NCI-H2227 (cell line): Measurements from ENCODE around the gene PCBP3.

ENCODE experiments used
- DNase-seq: peaks from one replicate; lab custom pipeline; 2025; ENCODE audit not compliant: unreplicated experiment; lab: John Stamatoyannopoulos, UW

PCBP3 gene

GRCh38 chr21:45856442-45856841 lies 212.9 kb downstream of the PCBP3 start:
- DNase-seq, result no peak

- no peak for DNase-seq
These were observed 213.4 kb downstream of the PCBP3 start for GRCh38 chr21:45856906-45857305.

GRCh38 chr21:45857761-45858160 lies 214.2 kb downstream of the PCBP3 start:
- DNase-seq, result no peak

- DNase-seq, result no peak
These were observed 214.7 kb downstream of the PCBP3 start for GRCh38 chr21:45858180-45858579.

- DNase-seq, result no peak
These were observed 215.7 kb downstream of the PCBP3 start for GRCh38 chr21:45859041-45859761.

GRCh38 chr21:45859762-45860357 lies 216.3 kb downstream of the PCBP3 start:
- no peak for DNase-seq

- no peak for DNase-seq
These were observed 217.1 kb downstream of the PCBP3 start for GRCh38 chr21:45860493-45861155.

- DNase-seq, result peak; percentile 35
These were observed 217.8 kb downstream of the PCBP3 start for GRCh38 chr21:45861156-45861870.

GRCh38 chr21:45862543-45863207 lies 219.2 kb downstream of the PCBP3 start:
- DNase-seq, result no peak

- DNase-seq, result no peak
These were observed 219.7 kb downstream of the PCBP3 start for GRCh38 chr21:45863267-45863666.

GRCh38 chr21:45863751-45864150 lies 220.2 kb downstream of the PCBP3 start:
- DNase-seq, result no peak

- no peak for DNase-seq
These were observed 220.9 kb downstream of the PCBP3 start for GRCh38 chr21:45864436-45864835.

- no peak for DNase-seq
These were observed 221.7 kb downstream of the PCBP3 start for GRCh38 chr21:45865106-45865835.

GRCh38 chr21:45866551-45866950 lies 223.0 kb downstream of the PCBP3 start:
- DNase-seq, result no peak

GRCh38 chr21:45867041-45867666 lies 223.6 kb downstream of the PCBP3 start:
- DNase-seq, result no peak

GRCh38 chr21:45867671-45868081 lies 224.2 kb downstream of the PCBP3 start:
- DNase-seq, result no peak

GRCh38 chr21:45868086-45868485 lies 224.6 kb downstream of the PCBP3 start:
- DNase-seq, result no peak

GRCh38 chr21:45868488-45868887 lies 225.0 kb downstream of the PCBP3 start:
- no peak for DNase-seq

GRCh38 chr21:45869121-45870007 lies 225.8 kb downstream of the PCBP3 start:
- no peak for DNase-seq
